Astrocyte (in vitro differentiated cells and primary cell): ENCODE data around the gene NR6A1. TPM values are rescaled to one million over a fixed set of nuclear protein-coding genes. Genes with fewer than 3 reads are reported as not detected.

Source experiments
- DNase-seq: peaks from one replicate; pipeline ENCODE4 v3.0.0-alpha.2; 2010; ENCODE audit warnings: low read depth
- FAIRE-seq: peaks from 2 replicates; lab custom pipeline; 2011; peaks lifted over from hg19 to GRCh38; lab: Jason Lieb, UNC
- H2AFZ ChIP-seq: 2 replicates; pipeline ENCODE4 v1.6.0; 2012; ENCODE audit warnings: low read depth, low read length, inconsistent platforms
- H3K27ac ChIP-seq: 2 replicates; pipeline ENCODE4 v1.5.1; 2011; ENCODE audit warnings: low read depth, low read length, inconsistent platforms
- H3K27me3 ChIP-seq: 2 replicates; pipeline ENCODE4 v1.6.0; 2011; ENCODE audit warnings: low read length, inconsistent platforms; ENCODE audit not compliant: insufficient read depth
- H3K36me3 ChIP-seq: 2 replicates; pipeline ENCODE4 v1.5.1; 2011; ENCODE audit warnings: low read length, inconsistent platforms; ENCODE audit not compliant: insufficient read depth
- H3K4me1 ChIP-seq: 2 replicates; pipeline ENCODE4 v1.5.1; 2011; ENCODE audit warnings: low read length, inconsistent platforms; ENCODE audit not compliant: insufficient read depth
- H3K4me2 ChIP-seq: 2 replicates; pipeline ENCODE4 v1.6.0; 2012; ENCODE audit warnings: low read length, inconsistent platforms
- H3K4me3 ChIP-seq: 2 replicates; pipeline ENCODE4 v1.5.1; 2011; ENCODE audit warnings: low read depth, mild to moderate bottlenecking, low read length, inconsistent platforms; ENCODE audit not compliant: insufficient read depth
- H3K79me2 ChIP-seq: 2 replicates; pipeline ENCODE4 v1.6.0; 2012; ENCODE audit warnings: mild to moderate bottlenecking, low read length, inconsistent platforms; ENCODE audit not compliant: insufficient read depth
- H3K9ac ChIP-seq: 2 replicates; pipeline ENCODE4 v1.6.0; 2012; ENCODE audit warnings: mild to moderate bottlenecking, low read length, inconsistent platforms
- H3K9me3 ChIP-seq: 2 replicates; pipeline ENCODE4 v1.5.1; 2012; ENCODE audit warnings: low read depth, mild to moderate bottlenecking, low read length, inconsistent platforms; ENCODE audit not compliant: insufficient read depth
- H4K20me1 ChIP-seq: 2 replicates; pipeline ENCODE4 v1.6.0; 2012; ENCODE audit warnings: low read length, inconsistent platforms; ENCODE audit not compliant: insufficient read depth
- H3K27ac Mint-ChIP-seq: one replicate; pipeline ENCODE4 v1.8.0; 2021; ENCODE audit warnings: mild to moderate bottlenecking, mixed read lengths; ENCODE audit not compliant: unreplicated experiment
- H3K27me3 Mint-ChIP-seq: one replicate; pipeline ENCODE4 v1.8.0; 2021; ENCODE audit warnings: low read depth, mixed read lengths; ENCODE audit not compliant: unreplicated experiment
- H3K36me3 Mint-ChIP-seq: one replicate; pipeline ENCODE4 v1.8.0; 2021; ENCODE audit warnings: low read depth, mixed read lengths; ENCODE audit not compliant: unreplicated experiment
- H3K4me1 Mint-ChIP-seq: one replicate; pipeline ENCODE4 v1.8.0; 2021; ENCODE audit warnings: low read depth, mixed read lengths; ENCODE audit not compliant: unreplicated experiment
- H3K4me3 Mint-ChIP-seq: one replicate; pipeline ENCODE4 v1.8.0; 2021; ENCODE audit warnings: mild to moderate bottlenecking, moderate library complexity, mixed read lengths; ENCODE audit not compliant: unreplicated experiment
- H3K9me3 Mint-ChIP-seq: one replicate; pipeline ENCODE4 v1.8.0; 2021; ENCODE audit warnings: mild to moderate bottlenecking, mixed read lengths; ENCODE audit not compliant: unreplicated experiment
- EZH2 ChIP-seq: IDR thresholded peaks from 2 replicates; pipeline ENCODE4 v1.6.1; 2012; ENCODE audit warnings: mild to moderate bottlenecking, low read length, inconsistent platforms; ENCODE audit not compliant: insufficient read depth
- total RNA-seq: library from RNA; stranded (reverse); gene quantifications from 2 replicates; pipeline ENCODE4 v1.2.1, GENCODE V29; 2021
- TF ChIP-seq, protein P1 (sequence below): IDR thresholded peaks from 2 replicates; pipeline ENCODE4 v1.5.1; 2011; ENCODE audit warnings: low read depth, mild to moderate bottlenecking, inconsistent platforms, low read length, moderate library complexity; ENCODE audit not compliant: insufficient read depth

NR6A1 gene
- total RNA-seq, 1 donor from 2014 or later, result 20.8 TPM

DNA sequence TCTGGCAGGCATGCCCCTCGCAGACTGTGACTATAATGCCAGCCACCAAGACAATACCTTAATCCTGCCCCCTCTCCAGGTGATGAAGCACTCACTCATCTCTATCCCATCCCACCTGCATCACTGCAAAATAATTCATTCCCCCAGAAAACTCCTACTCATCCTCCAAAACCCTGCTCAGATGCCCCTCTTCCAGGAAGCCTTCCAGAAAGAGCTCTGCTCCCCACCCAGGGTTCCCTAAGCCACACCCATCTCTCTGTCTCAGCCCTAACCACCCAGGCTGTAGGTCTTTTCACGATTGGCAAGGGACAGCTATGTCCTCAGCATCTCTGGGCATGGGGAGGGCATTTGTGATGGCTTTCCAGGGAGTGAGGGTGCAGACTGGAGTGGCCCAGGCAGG, 281.1 kb downstream of the NR6A1 start:
- no peaks in the 10 kb centered on the region for H4K20me1 ChIP-seq
- no peak overlapping the region for H3K4me3 Mint-ChIP-seq
- no peaks in the 10 kb centered on the region for H3K9me3 ChIP-seq
- no peak overlapping the region for H3K4me2 ChIP-seq
- peaks cover 51% of the 10 kb centered on the region for H3K27me3 Mint-ChIP-seq
- no peak for TF ChIP-seq EZH2
- TF ChIP-seq, protein P1, sequence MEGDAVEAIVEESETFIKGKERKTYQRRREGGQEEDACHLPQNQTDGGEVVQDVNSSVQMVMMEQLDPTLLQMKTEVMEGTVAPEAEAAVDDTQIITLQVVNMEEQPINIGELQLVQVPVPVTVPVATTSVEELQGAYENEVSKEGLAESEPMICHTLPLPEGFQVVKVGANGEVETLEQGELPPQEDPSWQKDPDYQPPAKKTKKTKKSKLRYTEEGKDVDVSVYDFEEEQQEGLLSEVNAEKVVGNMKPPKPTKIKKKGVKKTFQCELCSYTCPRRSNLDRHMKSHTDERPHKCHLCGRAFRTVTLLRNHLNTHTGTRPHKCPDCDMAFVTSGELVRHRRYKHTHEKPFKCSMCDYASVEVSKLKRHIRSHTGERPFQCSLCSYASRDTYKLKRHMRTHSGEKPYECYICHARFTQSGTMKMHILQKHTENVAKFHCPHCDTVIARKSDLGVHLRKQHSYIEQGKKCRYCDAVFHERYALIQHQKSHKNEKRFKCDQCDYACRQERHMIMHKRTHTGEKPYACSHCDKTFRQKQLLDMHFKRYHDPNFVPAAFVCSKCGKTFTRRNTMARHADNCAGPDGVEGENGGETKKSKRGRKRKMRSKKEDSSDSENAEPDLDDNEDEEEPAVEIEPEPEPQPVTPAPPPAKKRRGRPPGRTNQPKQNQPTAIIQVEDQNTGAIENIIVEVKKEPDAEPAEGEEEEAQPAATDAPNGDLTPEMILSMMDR, result no peak
- no peaks in the 10 kb centered on the region for H3K79me2 ChIP-seq
- H3K36me3 Mint-ChIP-seq, result no peaks in the 10 kb centered on the region
- no peak for DNase-seq
- peaks cover 44% of the 10 kb centered on the region for H3K27me3 ChIP-seq
- no peak overlapping the region for H2AFZ ChIP-seq
- no peaks in the 10 kb centered on the region for H3K9me3 Mint-ChIP-seq
- no peak overlapping the region for H3K27ac ChIP-seq
- no peak overlapping the region for H3K4me3 ChIP-seq
- H3K9ac ChIP-seq, result no peak overlapping the region
- H3K4me1 Mint-ChIP-seq, result peaks cover 2% of the 10 kb centered on the region
- peak overlapping the region; percentile 53 for H3K27ac Mint-ChIP-seq
- no peak for FAIRE-seq
- H3K4me1 ChIP-seq, result no peaks in the 10 kb centered on the region
- no peaks in the 10 kb centered on the region for H3K36me3 ChIP-seq

DNA sequence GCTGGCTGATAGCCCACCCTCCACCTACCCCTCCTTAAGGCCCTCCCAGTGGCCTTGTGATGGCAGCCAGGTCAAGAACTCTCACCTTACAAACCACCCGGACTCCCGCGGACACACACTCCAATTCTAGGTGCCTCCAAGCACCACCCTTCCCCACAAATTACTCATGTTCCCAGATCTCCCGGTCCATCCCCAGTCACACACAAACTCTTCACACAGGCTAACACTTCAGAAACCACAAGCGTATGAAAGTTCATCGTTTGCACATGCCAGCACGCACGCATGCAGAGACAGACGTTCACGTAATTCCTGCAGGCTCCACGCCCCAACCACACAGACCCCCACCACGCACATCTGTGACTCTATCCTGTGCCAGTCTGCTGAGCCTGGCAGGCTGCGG, 281.9 kb downstream of the NR6A1 start:
- H3K9me3 Mint-ChIP-seq, result no peaks in the 10 kb centered on the region
- no peak overlapping the region for H2AFZ ChIP-seq
- no peak overlapping the region for H3K27ac ChIP-seq
- H3K79me2 ChIP-seq, result no peaks in the 10 kb centered on the region
- no peak overlapping the region for H3K9ac ChIP-seq
- H3K27me3 Mint-ChIP-seq, result peaks cover 47% of the 10 kb centered on the region
- H3K9me3 ChIP-seq, result no peaks in the 10 kb centered on the region
- no peak overlapping the region for H3K4me3 ChIP-seq
- H4K20me1 ChIP-seq, result no peaks in the 10 kb centered on the region
- DNase-seq (peak; percentile 10), FAIRE-seq (no peak)
- no peaks in the 10 kb centered on the region for H3K36me3 Mint-ChIP-seq
- H3K36me3 ChIP-seq, result no peaks in the 10 kb centered on the region
- H3K27me3 ChIP-seq, result peaks cover 44% of the 10 kb centered on the region
- no peaks in the 10 kb centered on the region for H3K4me1 ChIP-seq
- H3K27ac Mint-ChIP-seq, result no peak overlapping the region
- H3K4me3 Mint-ChIP-seq, result no peak overlapping the region
- H3K4me2 ChIP-seq, result no peak overlapping the region
- H3K4me1 Mint-ChIP-seq, result peaks cover 2% of the 10 kb centered on the region
- TF ChIP-seq, protein P1, result no peak
- no peak for TF ChIP-seq EZH2

GRCh38 chr9:124488641-124489210, 282.4 kb downstream of the NR6A1 start:
- FAIRE-seq (no peak), DNase-seq (no peak)
- H3K4me1 Mint-ChIP-seq, result peaks cover 2% of the 10 kb centered on the region
- peaks cover 47% of the 10 kb centered on the region for H3K27me3 ChIP-seq
- H3K27ac ChIP-seq, result no peak overlapping the region
- H3K9ac ChIP-seq, result no peak overlapping the region
- H3K4me3 Mint-ChIP-seq, result no peak overlapping the region
- no peaks in the 10 kb centered on the region for H4K20me1 ChIP-seq
- H3K27me3 Mint-ChIP-seq, result peaks cover 46% of the 10 kb centered on the region
- H3K79me2 ChIP-seq, result no peaks in the 10 kb centered on the region
- no peaks in the 10 kb centered on the region for H3K9me3 ChIP-seq
- TF ChIP-seq EZH2, result no peak
- TF ChIP-seq, protein P1, result no peak
- no peak overlapping the region for H3K27ac Mint-ChIP-seq
- no peaks in the 10 kb centered on the region for H3K36me3 Mint-ChIP-seq
- H3K9me3 Mint-ChIP-seq, result no peaks in the 10 kb centered on the region
- H2AFZ ChIP-seq, result no peak overlapping the region
- H3K36me3 ChIP-seq, result no peaks in the 10 kb centered on the region
- H3K4me1 ChIP-seq, result no peaks in the 10 kb centered on the region
- H3K4me3 ChIP-seq, result no peak overlapping the region
- H3K4me2 ChIP-seq, result no peak overlapping the region
